Tibial artery (tissue), 4 donors: ENCODE results near the gene MPV17L2.

ENCODE experiments used
- DNase-seq, 2 donors: peaks; one replicate each; pipeline ENCODE4 v3.0.0-alpha.2; 2019
- H3K27ac ChIP-seq, 2 donors: fragments of 200-600 bp; sonication (generic) in 1 of 2; 1 replicate in 1 of 2; 2 replicates in 1 of 2; pipeline ENCODE4 v1.5.1; 2018 to 2019; ENCODE audit warnings: mild to moderate bottlenecking in 1 of 2
- H3K27me3 ChIP-seq, 2 donors: fragments of 200-600 bp; sonication (generic) in 1 of 2; one replicate each; pipeline versions ENCODE4 v1.5.1 to v1.6.0; 2016 to 2019
- H3K36me3 ChIP-seq, 3 donors: fragments of 200-600 bp; sonication (generic) in 2 of 3; one replicate each; pipeline ENCODE4 v1.5.1; 2016 to 2019; ENCODE audit warnings: mild to moderate bottlenecking in 2 of 3
- H3K4me1 ChIP-seq, 4 donors: fragments of 200-600 bp; sonication (generic) in 2 of 4; 1 replicate in 3 of 4; 2 replicates in 1 of 4; pipeline ENCODE4 v1.5.1; 2016 to 2019
- H3K4me3 ChIP-seq, 2 donors: fragments of 200-600 bp; sonication (generic) in 1 of 2; 1 replicate in 1 of 2; 2 replicates in 1 of 2; pipeline ENCODE4 v1.5.1; 2018 to 2019; ENCODE audit warnings: mild to moderate bottlenecking in 2 of 2
- H3K9me3 ChIP-seq, 3 donors: fragments of 200-600 bp; sonication (generic) in 1 of 3; one replicate each; pipeline ENCODE4 v1.5.1; 2016 to 2019
- intact Hi-C: fragments of 100-400 bp; cut with DNase I; formaldehyde crosslinking; loops from one replicate; pipeline ENCODE4 v1.15.0; 2023; ENCODE audit warnings: low total_unique reads
- TF ChIP-seq, protein P1 (sequence below), 2 experiments: fragments of 200-600 bp in 1 of 2; fragments of 450-650 bp in 1 of 2; IDR thresholded peaks; one replicate each; pipeline ENCODE4 v1.5.1; 2017 to 2019; ENCODE audit warnings: antibody characterized with exemption in 2 of 2, mild to moderate bottlenecking in 1 of 2, moderate library complexity in 1 of 2

Gene MPV17L2

DNA sequence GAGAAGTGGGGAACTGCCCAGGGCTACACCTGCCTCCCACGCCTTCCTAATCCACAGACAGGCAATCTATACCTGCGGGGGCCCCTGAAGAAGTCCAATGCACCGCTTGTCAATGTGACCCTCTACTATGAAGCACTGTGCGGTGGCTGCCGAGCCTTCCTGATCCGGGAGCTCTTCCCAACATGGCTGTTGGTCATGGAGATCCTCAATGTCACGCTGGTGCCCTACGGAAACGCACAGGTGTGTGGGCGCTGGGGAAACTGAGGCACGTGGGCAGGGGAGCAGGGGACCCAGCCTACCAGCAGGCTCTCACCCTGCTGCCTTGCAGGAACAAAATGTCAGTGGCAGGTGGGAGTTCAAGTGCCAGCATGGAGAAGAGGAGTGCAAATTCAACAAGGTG is 18.0 kb upstream of the MPV17L2 start:
- Histone ChIP-seq H3K36me3 (no peaks in the 10 kb centered on the region), H3K9me3 (no peaks in the 10 kb centered on the region), H3K4me3 (peak overlapping the region; percentile 56 to 61), H3K4me1 (peaks cover 0 to 17% (median 11%) of the 10 kb centered on the region in 4 donors), H3K27me3 (peaks cover 0 to 4% of the 10 kb centered on the region in 2 donors), H3K27ac (no peak overlapping the region)
- DNase-seq, result no peak
- intact Hi-C loops, result no loop called here
- TF ChIP-seq, protein P1, sequence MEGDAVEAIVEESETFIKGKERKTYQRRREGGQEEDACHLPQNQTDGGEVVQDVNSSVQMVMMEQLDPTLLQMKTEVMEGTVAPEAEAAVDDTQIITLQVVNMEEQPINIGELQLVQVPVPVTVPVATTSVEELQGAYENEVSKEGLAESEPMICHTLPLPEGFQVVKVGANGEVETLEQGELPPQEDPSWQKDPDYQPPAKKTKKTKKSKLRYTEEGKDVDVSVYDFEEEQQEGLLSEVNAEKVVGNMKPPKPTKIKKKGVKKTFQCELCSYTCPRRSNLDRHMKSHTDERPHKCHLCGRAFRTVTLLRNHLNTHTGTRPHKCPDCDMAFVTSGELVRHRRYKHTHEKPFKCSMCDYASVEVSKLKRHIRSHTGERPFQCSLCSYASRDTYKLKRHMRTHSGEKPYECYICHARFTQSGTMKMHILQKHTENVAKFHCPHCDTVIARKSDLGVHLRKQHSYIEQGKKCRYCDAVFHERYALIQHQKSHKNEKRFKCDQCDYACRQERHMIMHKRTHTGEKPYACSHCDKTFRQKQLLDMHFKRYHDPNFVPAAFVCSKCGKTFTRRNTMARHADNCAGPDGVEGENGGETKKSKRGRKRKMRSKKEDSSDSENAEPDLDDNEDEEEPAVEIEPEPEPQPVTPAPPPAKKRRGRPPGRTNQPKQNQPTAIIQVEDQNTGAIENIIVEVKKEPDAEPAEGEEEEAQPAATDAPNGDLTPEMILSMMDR (IDR thresholded peaks at IDR 0.05), result no peak

- intact Hi-C loops, result no loop called here
- Histone ChIP-seq H3K9me3 (no peaks in the 10 kb centered on the region), H3K4me3 (no peak overlapping the region), H3K36me3 (no peaks in the 10 kb centered on the region), H3K4me1 (peaks cover 0 to 17% (median 11%) of the 10 kb centered on the region in 4 donors), H3K27me3 (peaks cover 0 to 7% of the 10 kb centered on the region in 2 donors), H3K27ac (no peak overlapping the region)
- no peak for DNase-seq
- TF ChIP-seq, protein P1 (IDR thresholded peaks at IDR 0.05), result no peak
These were observed 16.4 kb upstream of the MPV17L2 start for GRCh38 chr19:18176367-18177310.

GRCh38 chr19:18179957-18180356 is 13.1 kb upstream of the MPV17L2 start:
- DNase-seq, result no peak
- H3K27me3 ChIP-seq, result peaks cover 0 to 14% of the 10 kb centered on the region in 2 donors
- TF ChIP-seq, protein P1 (IDR thresholded peaks at IDR 0.05), result no peak
- no peaks in the 10 kb centered on the region for H3K9me3 ChIP-seq
- H3K27ac ChIP-seq, result no peak overlapping the region
- intact Hi-C loops, result no loop called here
- H3K4me3 ChIP-seq, result no peak overlapping the region
- H3K4me1 ChIP-seq, result no peaks in the 10 kb centered on the region
- H3K36me3 ChIP-seq, result no peaks in the 10 kb centered on the region

- TF ChIP-seq, protein P1 (IDR thresholded peaks at IDR 0.05), result no peak
- H3K27me3 ChIP-seq, result peaks cover 0 to 23% of the 10 kb centered on the region in 2 donors
- H3K4me1 ChIP-seq, result no peaks in the 10 kb centered on the region
- intact Hi-C loops, result no loop called here
- no peaks in the 10 kb centered on the region for H3K9me3 ChIP-seq
- DNase-seq, result no peak
- H3K27ac ChIP-seq, result no peak overlapping the region
- H3K36me3 ChIP-seq, result no peaks in the 10 kb centered on the region
- H3K4me3 ChIP-seq, result no peak overlapping the region
These were observed 9.5 kb upstream of the MPV17L2 start for GRCh38 chr19:18183529-18183928.

DNA sequence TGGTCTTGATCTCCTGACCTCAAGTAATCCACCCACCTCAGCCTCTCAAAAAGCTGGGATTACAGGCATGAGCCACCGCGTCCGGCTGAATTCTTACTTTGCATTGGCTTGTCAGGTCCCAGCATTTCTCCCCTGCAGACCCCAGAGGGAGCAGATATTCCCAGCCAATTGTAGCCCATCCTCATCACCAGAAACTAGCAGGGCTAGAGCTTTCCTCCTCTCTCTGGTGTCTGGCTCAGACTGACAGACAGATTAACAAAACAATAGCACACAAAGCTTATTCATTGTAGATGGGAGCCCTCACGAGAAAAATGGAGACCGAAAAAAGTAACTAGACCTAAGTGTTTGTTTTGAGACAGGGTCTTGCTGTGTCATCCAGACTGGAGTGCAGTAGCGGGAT is 7.5 kb upstream of the MPV17L2 start:
- no peak for DNase-seq
- H3K27me3 ChIP-seq, result peaks cover 0 to 23% of the 10 kb centered on the region in 2 donors
- no peaks in the 10 kb centered on the region for H3K9me3 ChIP-seq
- H3K4me1 ChIP-seq, result no peaks in the 10 kb centered on the region
- no peak overlapping the region for H3K4me3 ChIP-seq
- no peak overlapping the region for H3K27ac ChIP-seq
- TF ChIP-seq, protein P1 (IDR thresholded peaks at IDR 0.05), result no peak
- H3K36me3 ChIP-seq, result no peaks in the 10 kb centered on the region
- intact Hi-C loops, result no loop called here
